Neural cell (in vitro differentiated cells): ENCODE results near the gene TCEA3. TPM values are rescaled to one million over a fixed set of nuclear protein-coding genes. Genes with fewer than 3 reads are reported as not detected.

Experiments
- H2AFZ ChIP-seq: fragments of 200-600, 300-800 bp; sonication (generic), shearing (Covaris generic); 2 replicates; pipeline ENCODE4 v1.6.0; 2014; ENCODE audit warnings: low read depth, mild to moderate bottlenecking, antibody characterized with exemption, low read length, moderate library complexity
- H3F3A ChIP-seq: fragments of 200-600 bp; shearing (Covaris generic); 2 replicates; pipeline ENCODE4 v1.6.1; 2016; ENCODE audit warnings: mild to moderate bottlenecking, moderate library complexity, mixed read lengths, antibody characterized with exemption, low read length; ENCODE audit not compliant: insufficient read depth, poor library complexity, severe bottlenecking
- H3K27ac ChIP-seq: fragments of 200-600, 300-800 bp; sonication (generic), shearing (Covaris generic); 2 replicates; pipeline ENCODE4 v1.5.1; 2014; ENCODE audit warnings: mild to moderate bottlenecking, low read length, moderate library complexity
- H3K27me3 ChIP-seq: fragments of 300-800, 200-600 bp; sonication (generic), shearing (Covaris generic); 2 replicates; pipeline ENCODE4 v1.6.0; 2014; ENCODE audit warnings: mild to moderate bottlenecking, low read depth, low read length, moderate library complexity; ENCODE audit not compliant: insufficient read depth
- H3K36me3 ChIP-seq: fragments of 300-800, 200-600 bp; sonication (generic), shearing (Covaris generic); 2 replicates; pipeline ENCODE4 v1.5.1; 2014; ENCODE audit warnings: mild to moderate bottlenecking, antibody characterized with exemption, low read length, moderate library complexity; ENCODE audit not compliant: insufficient read depth
- H3K4me2 ChIP-seq: fragments of 300-800, 200-600 bp; sonication (generic), shearing (Covaris generic); 2 replicates; pipeline ENCODE4 v1.6.0; 2014; ENCODE audit warnings: mild to moderate bottlenecking, low read length
- H3K4me3 ChIP-seq: fragments of 300-800, 200-600 bp; sonication (generic), shearing (Covaris generic); 2 replicates; pipeline ENCODE4 v1.5.1; 2014; ENCODE audit warnings: mild to moderate bottlenecking, low read length, moderate library complexity
- H3K79me2 ChIP-seq: fragments of 200-600 bp; shearing (Covaris generic); replicated peaks from 2 replicates; pipeline ENCODE4 v1.6.0; 2014; ENCODE audit warnings: mild to moderate bottlenecking, low read length, moderate library complexity; ENCODE audit not compliant: insufficient read depth
- H3K9ac ChIP-seq: fragments of 300-800, 200-600 bp; sonication (generic), shearing (Covaris generic); 2 replicates; pipeline ENCODE4 v1.6.1; 2016; ENCODE audit warnings: mild to moderate bottlenecking, low read length, mixed read lengths
- H3K9me2 ChIP-seq: fragments of 200-600 bp; shearing (Covaris generic); 2 replicates; pipeline ENCODE4 v1.6.1; 2016; ENCODE audit warnings: mild to moderate bottlenecking, low read length, mixed read lengths; ENCODE audit not compliant: insufficient read depth
- H3K9me3 ChIP-seq: fragments of 200-600, 300-800 bp; sonication (generic), shearing (Covaris generic); 2 replicates; pipeline ENCODE4 v1.6.1; 2016; ENCODE audit warnings: mild to moderate bottlenecking, mixed run types, low read length, moderate library complexity, mixed read lengths
- H4K20me1 ChIP-seq: fragments of 200-600 bp; shearing (Covaris generic); 2 replicates; pipeline ENCODE4 v1.6.1; 2016; ENCODE audit warnings: mild to moderate bottlenecking, mixed run types; ENCODE audit not compliant: insufficient read depth
- CTCF ChIP-seq: fragments of 450-650 bp; IDR thresholded peaks from 2 replicates; pipeline ENCODE4 v1.5.1; 2014; ENCODE audit warnings: antibody characterized with exemption, mild to moderate bottlenecking, moderate library complexity; ENCODE audit not compliant: poor library complexity, severe bottlenecking
- EP300 ChIP-seq: fragments of 450-650 bp; conservative IDR thresholded peaks from 2 replicates; pipeline ENCODE4 v1.6.1; 2014; ENCODE audit warnings: antibody characterized with exemption, mild to moderate bottlenecking, moderate library complexity; ENCODE audit not compliant: poor library complexity, severe bottlenecking
- EZH2 ChIP-seq: fragments of 200-600, 300-800 bp; shearing (Covaris generic), sonication (generic); IDR thresholded peaks from 2 replicates; pipeline ENCODE4 v1.6.1; 2014; ENCODE audit warnings: antibody characterized with exemption, low read length, borderline replicate concordance, mild to moderate bottlenecking; ENCODE audit not compliant: insufficient read depth, poor library complexity, severe bottlenecking
- MXI1 ChIP-seq: fragments of 450-650 bp; conservative IDR thresholded peaks from 2 replicates; pipeline ENCODE4 v1.6.1; 2014; ENCODE audit warnings: antibody characterized with exemption, mild to moderate bottlenecking; ENCODE audit not compliant: poor library complexity, severe bottlenecking
- POLR2AphosphoS5 ChIP-seq: IDR thresholded peaks from 2 replicates; pipeline ENCODE4 v1.6.1; 2012
- RAD21 ChIP-seq: fragments of 450-650 bp; conservative IDR thresholded peaks from 2 replicates; pipeline ENCODE4 v1.6.1; 2014; ENCODE audit warnings: antibody characterized with exemption, mild to moderate bottlenecking, moderate library complexity
- REST ChIP-seq: IDR thresholded peaks from 2 replicates; pipeline ENCODE4 v1.6.1; 2012; ENCODE audit warnings: borderline replicate concordance
- SMC3 ChIP-seq: fragments of 450-650 bp; conservative IDR thresholded peaks from 2 replicates; pipeline ENCODE4 v1.6.1; 2014; ENCODE audit warnings: antibody characterized with exemption, mild to moderate bottlenecking, moderate library complexity; ENCODE audit not compliant: poor library complexity
- TAF1 ChIP-seq: IDR thresholded peaks from 2 replicates; pipeline ENCODE4 v1.6.1; 2012; ENCODE audit warnings: low read depth
- polyA plus RNA-seq: library from polyadenylated mRNA; depleted of rRNA; stranded (reverse); fragments of >200 nt; gene quantifications from 2 replicates; pipeline ENCODE4 v1.2.3, GENCODE V29; 2014

The TCEA3 gene
- polyA plus RNA-seq, 1 donor from 2014 or later: not detected

- H3K9me3 ChIP-seq: no peaks in the 10 kb centered on the region
- no peak for TF ChIP-seq EZH2
- no peak for TF ChIP-seq SMC3
- no peak for TF ChIP-seq POLR2AphosphoS5
- no peak for TF ChIP-seq REST
- no peak for TF ChIP-seq MXI1
- TF ChIP-seq TAF1: no peak
- no peak for TF ChIP-seq EP300
- no peak for TF ChIP-seq RAD21
- TF ChIP-seq CTCF: no peak
- no peak overlapping the region for H3K4me3 ChIP-seq
- H3K9ac ChIP-seq: no peak overlapping the region
- H3K9me2 ChIP-seq: no peaks in the 10 kb centered on the region
- H2AFZ ChIP-seq: no peak overlapping the region
- no peaks in the 10 kb centered on the region for H3K36me3 ChIP-seq
- H3F3A ChIP-seq: no peaks in the 10 kb centered on the region
- H4K20me1 ChIP-seq: no peaks in the 10 kb centered on the region
- no peaks in the 10 kb centered on the region for H3K27me3 ChIP-seq
- H3K79me2 ChIP-seq: no peaks in the 10 kb centered on the region
- no peak overlapping the region for H3K4me2 ChIP-seq
- no peak overlapping the region for H3K27ac ChIP-seq
These were observed 28.2 kb downstream of the TCEA3 start for GRCh38 chr1:23396380-23396779.

- Histone ChIP-seq H3K27me3 (no peaks in the 10 kb centered on the region), H3K36me3 (no peaks in the 10 kb centered on the region)
- no peak for TF ChIP-seq REST
- no peak for TF ChIP-seq RAD21
- TF ChIP-seq TAF1: no peak
- no peak for TF ChIP-seq POLR2AphosphoS5
- no peak for TF ChIP-seq MXI1
- no peak for TF ChIP-seq SMC3
- TF ChIP-seq EP300: no peak
- no peak for TF ChIP-seq EZH2
- TF ChIP-seq CTCF: no peak
These were observed 28.7 kb downstream of the TCEA3 start for GRCh38 chr1:23395849-23396248.

More at GRCh38 chr1:23395849-23396248, 28.7 kb downstream of the TCEA3 start:
- Histone ChIP-seq H3K4me3 (no peak overlapping the region), H3K9me3 (no peaks in the 10 kb centered on the region), H2AFZ (no peak overlapping the region), H3K27ac (no peak overlapping the region), H4K20me1 (no peaks in the 10 kb centered on the region), H3K9ac (no peak overlapping the region), H3K4me2 (no peak overlapping the region), H3K79me2 (no peaks in the 10 kb centered on the region), H3F3A (no peaks in the 10 kb centered on the region), H3K9me2 (no peaks in the 10 kb centered on the region)
